Measurements from ENCODE around the gene USP15.

USP15 gene

DNA sequence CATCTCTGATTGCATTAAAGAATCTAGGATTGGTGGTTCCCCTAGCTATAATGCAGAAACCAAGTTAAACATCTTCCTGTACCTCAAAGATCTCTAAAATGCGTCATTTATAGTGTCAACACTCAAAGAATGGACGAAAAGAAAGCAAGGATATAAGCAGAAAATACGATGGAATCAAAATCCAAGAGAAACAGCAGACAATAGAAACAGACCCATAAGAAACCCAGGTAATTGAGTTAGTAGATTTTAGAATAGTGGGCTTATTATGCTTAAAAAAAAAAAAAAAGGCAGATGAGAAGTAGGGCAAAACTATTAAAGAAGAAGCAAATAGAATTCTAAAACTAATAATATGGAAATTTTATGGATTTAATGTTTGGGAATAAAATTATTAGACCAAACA lies 44.4 kb downstream of the USP15 start:
- DNase-seq (ENCODE audit: low read depth in 1 of 2, low spot score in 1 of 2), result no peak
- TF ChIP-seq REST (IDR thresholded peaks at IDR 0.05; ENCODE audit: insufficient replicate concordance, low read depth), result no peak
- no peak for TF ChIP-seq CTCF (IDR thresholded peaks at IDR 0.05; ENCODE audit: insufficient read depth, low read length)
- TF ChIP-seq SPI1 (IDR thresholded peaks at IDR 0.05; ENCODE audit: borderline replicate concordance, low read depth), result no peak
- no peak for TF ChIP-seq GABPA (IDR thresholded peaks at IDR 0.05; ENCODE audit: low read depth)
- no peak for TF ChIP-seq POLR2AphosphoS5 (IDR thresholded peaks at IDR 0.05; ENCODE audit: low read depth)

GRCh38 chr12:62305778-62306177 lies 45.6 kb downstream of the USP15 start:
- no peak for DNase-seq (ENCODE audit: low read depth in 1 of 2, low spot score in 1 of 2)
- H3K4me3 ChIP-seq (replicated peaks; ENCODE audit: insufficient read depth, low read length), result no peak overlapping the region
- H3K27me3 ChIP-seq (ENCODE audit: insufficient read depth, poor library complexity, severe bottlenecking), result no peaks in the 10 kb centered on the region
- H3K27ac ChIP-seq (replicated peaks), result no peak overlapping the region
- no peak for TF ChIP-seq REST (IDR thresholded peaks at IDR 0.05; ENCODE audit: insufficient replicate concordance, low read depth)
- TF ChIP-seq POLR2AphosphoS5 (IDR thresholded peaks at IDR 0.05; ENCODE audit: low read depth), result no peak
- no peak for TF ChIP-seq GABPA (IDR thresholded peaks at IDR 0.05; ENCODE audit: low read depth)
- TF ChIP-seq SPI1 (IDR thresholded peaks at IDR 0.05; ENCODE audit: borderline replicate concordance, low read depth), result no peak
- TF ChIP-seq CTCF (IDR thresholded peaks at IDR 0.05; ENCODE audit: insufficient read depth, low read length), result no peak

More for the DNA sequence above, 44.4 kb downstream of the USP15 start:
- Histone ChIP-seq H3K27me3 (ENCODE audit: insufficient read depth, poor library complexity, severe bottlenecking) (no peaks in the 10 kb centered on the region), H3K4me3 (replicated peaks; ENCODE audit: insufficient read depth, low read length) (no peak overlapping the region), H3K27ac (replicated peaks) (no peak overlapping the region)

GRCh38 chr12:62306569-62307530 lies 46.6 kb downstream of the USP15 start:
- TF ChIP-seq REST (IDR thresholded peaks at IDR 0.05; ENCODE audit: insufficient replicate concordance, low read depth) (no peak), POLR2AphosphoS5 (IDR thresholded peaks at IDR 0.05; ENCODE audit: low read depth) (no peak), SPI1 (IDR thresholded peaks at IDR 0.05; ENCODE audit: borderline replicate concordance, low read depth) (no peak), CTCF (IDR thresholded peaks at IDR 0.05; ENCODE audit: insufficient read depth, low read length) (no peak), GABPA (IDR thresholded peaks at IDR 0.05; ENCODE audit: low read depth) (no peak)
- H3K27me3 ChIP-seq (ENCODE audit: insufficient read depth, poor library complexity, severe bottlenecking), result no peaks in the 10 kb centered on the region
- no peak overlapping the region for H3K4me3 ChIP-seq (replicated peaks; ENCODE audit: insufficient read depth, low read length)

More at GRCh38 chr12:62306569-62307530, 46.6 kb downstream of the USP15 start:
- DNase-seq (ENCODE audit: low read depth in 1 of 2, low spot score in 1 of 2), result no peak
- no peak overlapping the region for H3K27ac ChIP-seq (replicated peaks)

Data from HL-60 (cell line).